ENCODE data around the gene EMP2.
"Not testable (repeated sequence)": the region's sequence is repeated elsewhere in the genome, so short reads cannot be mapped to it uniquely, and the experiment has no call there.

The EMP2 gene

GRCh38 chr16:10579965-10580882 is at the start of gene EMP2:
Gene EMP2 (minus strand): TSS chr16:10580598. CDS start chr16:10547617, 32,981 bp downstream.
- peak; percentile 54 for DNase-seq (ENCODE audit: low spot score)

GRCh38 chr16:10629592-10629963 is 49.2 kb upstream of the EMP2 start:
- no peak for DNase-seq (ENCODE audit: low spot score)

- no peak for DNase-seq (ENCODE audit: low spot score)
Measured at GRCh38 chr16:10625595-10626357, 45.4 kb upstream of the EMP2 start.

GRCh38 chr16:10624527-10624926 is 44.1 kb upstream of the EMP2 start:
- no peak for DNase-seq (ENCODE audit: low spot score)

GRCh38 chr16:10623059-10623458 is 42.7 kb upstream of the EMP2 start:
- DNase-seq (ENCODE audit: low spot score): no peak

GRCh38 chr16:10622036-10622921 is 41.9 kb upstream of the EMP2 start:
- DNase-seq (ENCODE audit: low spot score): no peak

- not testable (repeated sequence) for DNase-seq (ENCODE audit: low spot score)
Measured at GRCh38 chr16:10621216-10621949, 41.0 kb upstream of the EMP2 start.

- DNase-seq (ENCODE audit: low spot score): no peak
Measured at GRCh38 chr16:10620120-10620519, 39.7 kb upstream of the EMP2 start.

GRCh38 chr16:10619271-10619849 is 39.0 kb upstream of the EMP2 start:
- DNase-seq (ENCODE audit: low spot score): peak; percentile 35

- no peak for DNase-seq (ENCODE audit: low spot score)
Measured at GRCh38 chr16:10618710-10619209, 38.4 kb upstream of the EMP2 start.

- DNase-seq (ENCODE audit: low spot score): no peak
Measured at GRCh38 chr16:10617662-10618420, 37.4 kb upstream of the EMP2 start.

GRCh38 chr16:10616756-10617640 is 36.6 kb upstream of the EMP2 start:
- peak; percentile 27 for DNase-seq (ENCODE audit: low spot score)

- no peak for DNase-seq (ENCODE audit: low spot score)
Measured at GRCh38 chr16:10616419-10616755, 36.0 kb upstream of the EMP2 start.

- DNase-seq (ENCODE audit: low spot score): no peak
Measured at GRCh38 chr16:10614685-10615084, 34.3 kb upstream of the EMP2 start.

GRCh38 chr16:10613785-10614485 is 33.5 kb upstream of the EMP2 start:
- no peak for DNase-seq (ENCODE audit: low spot score)

GRCh38 chr16:10612649-10613179 is 32.3 kb upstream of the EMP2 start:
- DNase-seq (ENCODE audit: low spot score): no peak

- no peak for DNase-seq (ENCODE audit: low spot score)
Measured at GRCh38 chr16:10611825-10612342, 31.5 kb upstream of the EMP2 start.

Measured in Ammon's horn (tissue), 1 donor.